Epithelial cell of proximal tubule (primary cell): ENCODE measurements around the gene CRBN. TPM values are rescaled to one million over a fixed set of nuclear protein-coding genes. Genes with fewer than 3 reads are reported as not detected.

ENCODE experiments used
- DNase-seq: peaks from one replicate; pipeline ENCODE4 v3.0.0-alpha.2; 2011; ENCODE audit warnings: low read depth
- H3K4me3 ChIP-seq: 2 replicates; pipeline ENCODE4 v1.5.1; 2011; ENCODE audit warnings: low read depth, mild to moderate bottlenecking, low read length
- CTCF ChIP-seq: conservative IDR thresholded peaks from 2 replicates; pipeline ENCODE4 v1.5.1; 2012; ENCODE audit warnings: low read depth, mild to moderate bottlenecking, low read length
- total RNA-seq: library from RNA; depleted of rRNA; stranded (reverse); fragments of >200 nt; gene quantifications from 2 replicates; pipeline ENCODE4 v1.2.3, GENCODE V29; 2015

CRBN gene
- total RNA-seq, 1 donor from 2014 or later, result 25.8 TPM

GRCh38 chr3:3154879-3155610 is 24.4 kb downstream of the CRBN start:
- TF ChIP-seq CTCF, result no peak
- no peak overlapping the region for H3K4me3 ChIP-seq
- DNase-seq, result no peak

GRCh38 chr3:3151513-3151912 is 28.0 kb downstream of the CRBN start:
- TF ChIP-seq CTCF, result no peak
- H3K4me3 ChIP-seq, result no peak overlapping the region
- DNase-seq, result no peak

- no peak for TF ChIP-seq CTCF
- DNase-seq, result no peak
Measured at GRCh38 chr3:3149560-3149959, 29.9 kb downstream of the CRBN start.

GRCh38 chr3:3145831-3146230 is 33.7 kb downstream of the CRBN start:
- no peak for TF ChIP-seq CTCF
- DNase-seq, result no peak
- no peak overlapping the region for H3K4me3 ChIP-seq

More at GRCh38 chr3:3149560-3149959, 29.9 kb downstream of the CRBN start:
- no peak overlapping the region for H3K4me3 ChIP-seq

- no peak for TF ChIP-seq CTCF
- H3K4me3 ChIP-seq, result no peak overlapping the region
- DNase-seq, result no peak
Measured at GRCh38 chr3:3141939-3142338, 37.6 kb downstream of the CRBN start.

GRCh38 chr3:3137526-3137925 is 42.0 kb downstream of the CRBN start:
- TF ChIP-seq CTCF, result no peak
- no peak for DNase-seq
- H3K4me3 ChIP-seq, result no peak overlapping the region
